ENCODE measurements around the gene DAB2IP.

- TF ChIP-seq, protein P1, sequence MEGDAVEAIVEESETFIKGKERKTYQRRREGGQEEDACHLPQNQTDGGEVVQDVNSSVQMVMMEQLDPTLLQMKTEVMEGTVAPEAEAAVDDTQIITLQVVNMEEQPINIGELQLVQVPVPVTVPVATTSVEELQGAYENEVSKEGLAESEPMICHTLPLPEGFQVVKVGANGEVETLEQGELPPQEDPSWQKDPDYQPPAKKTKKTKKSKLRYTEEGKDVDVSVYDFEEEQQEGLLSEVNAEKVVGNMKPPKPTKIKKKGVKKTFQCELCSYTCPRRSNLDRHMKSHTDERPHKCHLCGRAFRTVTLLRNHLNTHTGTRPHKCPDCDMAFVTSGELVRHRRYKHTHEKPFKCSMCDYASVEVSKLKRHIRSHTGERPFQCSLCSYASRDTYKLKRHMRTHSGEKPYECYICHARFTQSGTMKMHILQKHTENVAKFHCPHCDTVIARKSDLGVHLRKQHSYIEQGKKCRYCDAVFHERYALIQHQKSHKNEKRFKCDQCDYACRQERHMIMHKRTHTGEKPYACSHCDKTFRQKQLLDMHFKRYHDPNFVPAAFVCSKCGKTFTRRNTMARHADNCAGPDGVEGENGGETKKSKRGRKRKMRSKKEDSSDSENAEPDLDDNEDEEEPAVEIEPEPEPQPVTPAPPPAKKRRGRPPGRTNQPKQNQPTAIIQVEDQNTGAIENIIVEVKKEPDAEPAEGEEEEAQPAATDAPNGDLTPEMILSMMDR (IDR thresholded peaks at IDR 0.05): no peak
- no peak for TF ChIP-seq POLR2A (IDR thresholded peaks at IDR 0.05)
Measured at GRCh38 chr9:121648172-121648571, 3.3 kb upstream of the DAB2IP start.
